OCI-LY7 (cell line): ENCODE measurements around the gene CCDC66. TPM values are rescaled to one million over a fixed set of nuclear protein-coding genes. Genes with fewer than 3 reads are reported as not detected.

ENCODE experiments used
- BruUV-seq: library from RNA; stranded (reverse); fragments of 400-500 nt; replicated peaks from 2 replicates; lab custom pipeline; 2021; lab: Mats Ljungman, UMichigan
- CTCF ChIA-PET: fragments of 300-600 bp; sonication (Branson Sonifier 250); formaldehyde crosslinking; loops from one replicate; lab custom pipeline; 2022; ENCODE audit warnings: antibody characterized with exemption; ENCODE audit not compliant: unreplicated experiment; lab: Charles Lee
- POLR2A ChIA-PET: fragments of 300-600 bp; sonication (Branson Sonifier 250); formaldehyde crosslinking; loops from one replicate; lab custom pipeline; 2022; ENCODE audit warnings: antibody characterized with exemption; lab: Charles Lee
- DNase-seq: peaks from one replicate; pipeline ENCODE4 v3.0.0-alpha.2; 2015; ENCODE audit warnings: low spot score
- H2AFZ ChIP-seq: fragments of 200-600 bp; sonication (generic), shearing (Covaris generic); 2 replicates; pipeline ENCODE4 v1.6.1; 2014; ENCODE audit warnings: mild to moderate bottlenecking, antibody characterized with exemption, low read length, moderate library complexity
- H3K27ac ChIP-seq: fragments of 200-600 bp; sonication (generic); 2 replicates; pipeline ENCODE4 v1.5.1; 2014; ENCODE audit warnings: mixed run types, low read depth, mild to moderate bottlenecking, moderate library complexity, low read length, inconsistent platforms; ENCODE audit not compliant: poor library complexity, severe bottlenecking
- H3K36me3 ChIP-seq: fragments of 200-600 bp; sonication (generic); 2 replicates; pipeline ENCODE4 v1.6.1; 2014; ENCODE audit warnings: mild to moderate bottlenecking, antibody characterized with exemption, low read length, moderate library complexity, mixed read lengths; ENCODE audit not compliant: insufficient read depth
- H3K4me1 ChIP-seq: fragments of 200-600 bp; sonication (generic); 2 replicates; pipeline ENCODE4 v1.5.1; 2014; ENCODE audit warnings: mild to moderate bottlenecking, low read length; ENCODE audit not compliant: insufficient read depth, poor library complexity, severe bottlenecking
- H3K4me2 ChIP-seq: fragments of 200-600 bp; sonication (generic); 2 replicates; pipeline ENCODE4 v1.6.1; 2014; ENCODE audit warnings: mild to moderate bottlenecking, low read length
- H3K4me3 ChIP-seq: fragments of 200-600 bp; sonication (generic); 2 replicates; pipeline ENCODE4 v1.5.1; 2014; ENCODE audit warnings: mild to moderate bottlenecking, low read depth, low read length; ENCODE audit not compliant: poor library complexity, severe bottlenecking
- H3K79me2 ChIP-seq: fragments of 200-600 bp; sonication (generic); 2 replicates; pipeline ENCODE4 v1.6.1; 2016; ENCODE audit warnings: low read depth, mild to moderate bottlenecking, low read length, moderate library complexity, mixed read lengths; ENCODE audit not compliant: insufficient read depth
- H3K9me2 ChIP-seq: fragments of 200-600 bp; sonication (generic); 2 replicates; pipeline ENCODE4 v1.6.1; 2016; ENCODE audit warnings: mild to moderate bottlenecking, low read length, mixed read lengths; ENCODE audit not compliant: insufficient read depth
- H3K9me3 ChIP-seq: fragments of 200-600 bp; sonication (generic); 2 replicates; pipeline ENCODE4 v1.6.1; 2014; ENCODE audit warnings: mild to moderate bottlenecking, mixed run types, low read length, mixed read lengths
- H4K20me1 ChIP-seq: fragments of 200-600 bp; sonication (generic); 2 replicates; pipeline ENCODE4 v1.6.1; 2014; ENCODE audit warnings: mild to moderate bottlenecking, antibody characterized with exemption, low read length, moderate library complexity, mixed read lengths; ENCODE audit not compliant: insufficient read depth
- CTCF ChIP-seq: fragments of 200-600 bp; sonication (generic); conservative IDR thresholded peaks from 2 replicates; pipeline ENCODE4 v1.5.1; 2014; ENCODE audit warnings: mild to moderate bottlenecking, antibody characterized with exemption, low read length, moderate library complexity, mixed read lengths
- EZH2phosphoT487 ChIP-seq: fragments of 200-600 bp; sonication (generic); IDR thresholded peaks from 2 replicates; pipeline ENCODE4 v1.6.1; 2018; ENCODE audit warnings: low read depth, borderline replicate concordance, mild to moderate bottlenecking, mixed run types, antibody characterized with exemption, low read length, moderate library complexity, mixed read lengths
- intact Hi-C: fragments of 100-400 bp; cut with micrococcal nuclease; formaldehyde crosslinking; loops from one replicate; pipeline ENCODE4 v1.10.0; 2022; ENCODE audit not compliant: unreplicated experiment
- total RNA-seq, 2 experiments: library from RNA; depleted of rRNA in 1 of 2; stranded (reverse); fragments of >200 nt in 1 of 2; shearing (Covaris generic) in 1 of 2; gene quantifications; 2 replicates each; pipeline ENCODE4 v1.2.3, GENCODE V29; 2014 to 2022

Gene CCDC66
- total RNA-seq, 2 experiments from 2014 or later, result 39.6 to 59.2 TPM

- Histone ChIP-seq H3K36me3 (peaks cover 97% of the 10 kb centered on the region), H4K20me1 (no peaks in the 10 kb centered on the region), H3K4me3 (no peak overlapping the region), H2AFZ (no peak overlapping the region), H3K4me1 (no peaks in the 10 kb centered on the region), H3K9me2 (no peaks in the 10 kb centered on the region), H3K4me2 (no peak overlapping the region), H3K27ac (no peak overlapping the region), H3K79me2 (no peaks in the 10 kb centered on the region), H3K9me3 (no peaks in the 10 kb centered on the region)
- no peak for DNase-seq
- TSS peak; percentile 37 for BruUV-seq
- POLR2A ChIA-PET, result interaction anchor here (1.5 kb wide), 1 partner anchor 9 kb away, joined by 4 read pairs; no protein-coding TSS in a partner anchor
- TF ChIP-seq EZH2phosphoT487, result no peak
- no peak for TF ChIP-seq CTCF
- intact Hi-C loops, result no loop called here
- CTCF ChIA-PET, result no interaction called here
These were observed 76.2 kb downstream of the CCDC66 start for GRCh38 chr3:56633181-56633580.

GRCh38 chr3:56633602-56634535 lies 76.9 kb downstream of the CCDC66 start:
- Histone ChIP-seq H3K4me1 (no peaks in the 10 kb centered on the region), H2AFZ (no peak overlapping the region), H3K4me2 (no peak overlapping the region), H3K79me2 (no peaks in the 10 kb centered on the region), H4K20me1 (no peaks in the 10 kb centered on the region), H3K4me3 (no peak overlapping the region), H3K9me3 (no peaks in the 10 kb centered on the region), H3K27ac (no peak overlapping the region), H3K9me2 (no peaks in the 10 kb centered on the region), H3K36me3 (peaks cover 97% of the 10 kb centered on the region)
- no TSS peak for BruUV-seq
- POLR2A ChIA-PET, result interaction anchor here (0.5 to 1.5 kb wide), 2 partner anchors 10 to 37 kb away, joined by 3 to 4 read pairs; no protein-coding TSS in a partner anchor
- CTCF ChIA-PET, result no interaction called here
- TF ChIP-seq EZH2phosphoT487 (no peak), CTCF (no peak)
- DNase-seq, result no peak
- intact Hi-C loops, result no loop called here

- H3K4me1 ChIP-seq, result no peaks in the 10 kb centered on the region
- peaks cover 94% of the 10 kb centered on the region for H3K36me3 ChIP-seq
- H3K9me3 ChIP-seq, result no peaks in the 10 kb centered on the region
- no peak overlapping the region for H2AFZ ChIP-seq
- intact Hi-C loops, result no loop called here
- no TSS peak for BruUV-seq
- H3K79me2 ChIP-seq, result peaks cover 27% of the 10 kb centered on the region
- H4K20me1 ChIP-seq, result 0 out of 2 replicates have a peak, but pooled peaks cover 11% of the 10 kb centered on the region
- H3K27ac ChIP-seq, result no peak overlapping the region
- no peak overlapping the region for H3K4me3 ChIP-seq
- CTCF ChIA-PET, result no interaction called here
- no peak for TF ChIP-seq CTCF
- TF ChIP-seq EZH2phosphoT487, result no peak
- no peak for DNase-seq
- POLR2A ChIA-PET, result no interaction called here
- no peak overlapping the region for H3K4me2 ChIP-seq
- H3K9me2 ChIP-seq, result no peaks in the 10 kb centered on the region
These were observed 88.4 kb downstream of the CCDC66 start for GRCh38 chr3:56645407-56645806.
